ENCODE data around the gene ABHD17A. TPM values are rescaled to one million over a fixed set of nuclear protein-coding genes. Genes with fewer than 3 reads are reported as not detected.

ABHD17A gene
- total and polyA plus RNA-seq, 2 donors (not counting 1 experiment from before 2014, with no cell fraction given): 23.0 to 74.5 TPM

- Histone ChIP-seq H3K4me2 (ENCODE audit: extremely low read depth, insufficient read depth, low read length) (no peak overlapping the region), H3K9me3 (ENCODE audit: control insufficient read depth, insufficient read depth, low read depth, low read length) (no peaks in the 10 kb centered on the region), H3K79me2 (ENCODE audit: control insufficient read depth, insufficient read depth, low read length) (peaks cover 8% of the 10 kb centered on the region), H3K36me3 (ENCODE audit: control insufficient read depth, insufficient read depth, low read length) (no peaks in the 10 kb centered on the region), H3K4me1 (ENCODE audit: control insufficient read depth, extremely low read depth, insufficient read depth, low read length) (peaks cover 6% of the 10 kb centered on the region), H3K27me3 (ENCODE audit: control insufficient read depth, insufficient read depth, low read length) (no peaks in the 10 kb centered on the region), H4K20me1 (ENCODE audit: control insufficient read depth, extremely low read depth, insufficient read depth, low read length) (no peaks in the 10 kb centered on the region), H2AFZ (ENCODE audit: low read length) (no peak overlapping the region), H3K4me3 (replicated peaks in 1 of 4; ENCODE audit: control extremely low read depth in 1 of 4, insufficient read depth in 1 of 4, low read depth in 3 of 4, low read length in 4 of 4) (no peak overlapping the region), H3K9ac (ENCODE audit: insufficient read depth, low read length) (no peak overlapping the region), H3K27ac (ENCODE audit: insufficient read depth, low read length) (no peak overlapping the region)
- DNase-seq (ENCODE audit: low read depth in 2 of 2): peak in 1 of 2 donors; percentile 9
- TF ChIP-seq CTCF (conservative IDR thresholded peaks at IDR 0.05 in 1 of 2, IDR thresholded peaks at IDR 0.05 in 1 of 2; ENCODE audit: low read depth in 1 of 2, low read length in 2 of 2): no peak
- TF ChIP-seq EZH2 (IDR thresholded peaks at IDR 0.05; ENCODE audit: low read length, missing control alignments): no peak
Measured at GRCh38 chr19:1901940-1902404, 16.7 kb upstream of the ABHD17A start.

- Histone ChIP-seq H3K4me3 (replicated peaks in 1 of 4; ENCODE audit: control extremely low read depth in 1 of 4, insufficient read depth in 1 of 4, low read depth in 3 of 4, low read length in 4 of 4) (no peak overlapping the region), H3K79me2 (ENCODE audit: control insufficient read depth, insufficient read depth, low read length) (no peaks in the 10 kb centered on the region)
Measured at GRCh38 chr19:1896508-1896907, 11.2 kb upstream of the ABHD17A start.

GRCh38 chr19:1893791-1894190 lies 8.5 kb upstream of the ABHD17A start:
- Histone ChIP-seq H3K27me3 (ENCODE audit: control insufficient read depth, insufficient read depth, low read length) (no peaks in the 10 kb centered on the region), H3K79me2 (ENCODE audit: control insufficient read depth, insufficient read depth, low read length) (no peaks in the 10 kb centered on the region), H3K27ac (ENCODE audit: insufficient read depth, low read length) (no peak overlapping the region), H3K36me3 (ENCODE audit: control insufficient read depth, insufficient read depth, low read length) (no peaks in the 10 kb centered on the region), H3K9ac (ENCODE audit: insufficient read depth, low read length) (no peak overlapping the region), H2AFZ (ENCODE audit: low read length) (no peak overlapping the region), H4K20me1 (ENCODE audit: control insufficient read depth, extremely low read depth, insufficient read depth, low read length) (no peaks in the 10 kb centered on the region), H3K9me3 (ENCODE audit: control insufficient read depth, insufficient read depth, low read depth, low read length) (no peaks in the 10 kb centered on the region), H3K4me3 (replicated peaks in 1 of 4; ENCODE audit: control extremely low read depth in 1 of 4, insufficient read depth in 1 of 4, low read depth in 3 of 4, low read length in 4 of 4) (no peak overlapping the region), H3K4me1 (ENCODE audit: control insufficient read depth, extremely low read depth, insufficient read depth, low read length) (no peaks in the 10 kb centered on the region), H3K4me2 (ENCODE audit: extremely low read depth, insufficient read depth, low read length) (no peak overlapping the region)
- no peak for TF ChIP-seq CTCF (conservative IDR thresholded peaks at IDR 0.05 in 1 of 2, IDR thresholded peaks at IDR 0.05 in 1 of 2; ENCODE audit: low read depth in 1 of 2, low read length in 2 of 2)
- TF ChIP-seq EZH2 (IDR thresholded peaks at IDR 0.05; ENCODE audit: low read length, missing control alignments): no peak
- no peak for DNase-seq (ENCODE audit: low read depth in 2 of 2)

More at GRCh38 chr19:1896508-1896907, 11.2 kb upstream of the ABHD17A start:
- no peak overlapping the region for H3K4me2 ChIP-seq (ENCODE audit: extremely low read depth, insufficient read depth, low read length)
- no peaks in the 10 kb centered on the region for H3K36me3 ChIP-seq (ENCODE audit: control insufficient read depth, insufficient read depth, low read length)
- no peak overlapping the region for H2AFZ ChIP-seq (ENCODE audit: low read length)
- DNase-seq (ENCODE audit: low read depth in 2 of 2): no peak
- no peak overlapping the region for H3K9ac ChIP-seq (ENCODE audit: insufficient read depth, low read length)
- no peak overlapping the region for H3K27ac ChIP-seq (ENCODE audit: insufficient read depth, low read length)
- no peaks in the 10 kb centered on the region for H3K9me3 ChIP-seq (ENCODE audit: control insufficient read depth, insufficient read depth, low read depth, low read length)
- H3K27me3 ChIP-seq (ENCODE audit: control insufficient read depth, insufficient read depth, low read length): no peaks in the 10 kb centered on the region
- no peak for TF ChIP-seq CTCF (conservative IDR thresholded peaks at IDR 0.05 in 1 of 2, IDR thresholded peaks at IDR 0.05 in 1 of 2; ENCODE audit: low read depth in 1 of 2, low read length in 2 of 2)
- H3K4me1 ChIP-seq (ENCODE audit: control insufficient read depth, extremely low read depth, insufficient read depth, low read length): no peaks in the 10 kb centered on the region
- no peaks in the 10 kb centered on the region for H4K20me1 ChIP-seq (ENCODE audit: control insufficient read depth, extremely low read depth, insufficient read depth, low read length)
